HG03469 (cell line): Measurements from ENCODE around the gene ZNF254.
"Not testable (repeated sequence)": the region's sequence is repeated elsewhere in the genome, so short reads cannot be mapped to it uniquely, and the experiment has no call there.

Experiments used
- ATAC-seq: cut with Tn5 transposase; IDR thresholded peaks from one replicate; pipeline ENCODE4 v1.9.1; 2021; ENCODE audit warnings: mild to moderate bottlenecking, moderate library complexity, moderate number of reproducible peaks; ENCODE audit not compliant: unreplicated experiment

Gene ZNF254

DNA sequence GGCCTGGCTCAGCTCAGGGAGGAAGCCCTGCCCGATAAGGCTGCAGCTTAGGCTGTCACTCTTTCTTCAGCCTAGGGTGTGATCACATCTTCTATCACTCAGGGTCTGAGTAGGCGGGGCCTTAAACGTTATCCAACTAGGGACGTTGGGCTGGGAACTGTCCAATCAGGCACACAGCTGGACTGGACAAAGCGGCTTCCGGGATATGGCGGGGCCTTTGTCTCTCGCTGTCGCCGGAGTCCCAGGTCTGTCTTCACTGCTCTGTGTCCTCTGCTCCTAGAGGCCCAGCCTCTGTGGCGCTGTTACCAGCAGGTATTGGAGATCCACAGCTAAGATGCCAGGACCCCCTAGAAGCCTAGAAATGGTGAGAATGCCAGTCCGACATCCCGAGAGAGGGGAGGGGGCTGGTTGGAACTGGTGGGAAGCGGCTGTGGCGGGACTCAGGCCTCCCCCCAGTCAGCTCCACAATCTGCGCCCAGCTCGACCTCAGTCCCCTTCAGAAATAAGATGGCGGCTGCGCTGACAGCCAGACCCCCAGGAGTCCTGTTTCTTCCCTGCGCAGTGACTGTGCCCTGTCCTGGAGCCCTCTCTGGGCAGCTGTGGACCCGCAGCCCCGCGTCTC lies at the start of gene ZNF254:
TSS of gene ZNF254 (plus strand) at position 214 of the 622 bp plus-strand sequence. CDS start at position 335, 121 bp downstream.
- ATAC-seq, result peak; percentile 99

- ATAC-seq, result no peak
These were observed 46.4 kb upstream of the ZNF254 start for GRCh38 chr19:24040621-24041020.

DNA sequence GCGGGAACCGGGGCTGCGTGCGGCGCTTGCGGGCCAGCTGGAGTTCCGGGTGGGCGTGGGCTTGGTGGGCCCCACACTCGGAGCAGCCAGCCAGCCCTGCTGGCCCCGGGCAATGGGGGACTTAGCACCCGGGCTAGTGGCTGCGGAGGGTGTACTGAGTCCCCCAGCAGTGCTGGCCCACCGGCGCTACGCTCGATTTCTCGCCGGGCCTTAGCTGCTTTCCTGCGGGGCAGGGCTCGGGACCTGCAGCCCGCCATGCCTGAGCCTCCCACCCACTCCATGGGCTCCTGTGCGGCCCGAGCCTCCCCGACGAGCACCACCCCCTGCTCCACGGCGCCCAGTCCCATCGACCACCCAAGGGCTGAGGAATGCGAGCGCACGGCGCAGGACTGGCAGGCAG lies 45.7 kb upstream of the ZNF254 start:
- not testable (repeated sequence) for ATAC-seq

DNA sequence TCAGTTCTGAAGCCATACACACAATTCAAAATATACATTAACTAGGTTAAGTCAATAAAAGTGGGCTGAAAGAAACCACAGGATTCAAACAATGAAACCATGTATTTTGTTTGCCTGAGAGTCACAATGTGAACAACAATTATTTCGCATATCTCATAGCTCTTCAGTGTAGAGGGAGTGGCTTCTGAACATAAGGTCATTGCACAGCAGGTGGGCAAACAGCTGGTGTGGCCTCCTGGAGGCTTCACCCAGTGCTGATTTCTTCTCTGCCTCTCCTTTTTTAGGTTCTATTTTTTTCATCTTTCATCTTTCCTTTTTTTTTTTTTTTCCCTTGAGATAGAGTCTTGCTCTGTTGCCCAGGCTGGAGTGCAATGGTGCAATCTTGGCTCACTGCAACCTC lies 40.4 kb upstream of the ZNF254 start:
- no peak for ATAC-seq

GRCh38 chr19:24048261-24048660 lies 38.7 kb upstream of the ZNF254 start:
- ATAC-seq, result no peak

DNA sequence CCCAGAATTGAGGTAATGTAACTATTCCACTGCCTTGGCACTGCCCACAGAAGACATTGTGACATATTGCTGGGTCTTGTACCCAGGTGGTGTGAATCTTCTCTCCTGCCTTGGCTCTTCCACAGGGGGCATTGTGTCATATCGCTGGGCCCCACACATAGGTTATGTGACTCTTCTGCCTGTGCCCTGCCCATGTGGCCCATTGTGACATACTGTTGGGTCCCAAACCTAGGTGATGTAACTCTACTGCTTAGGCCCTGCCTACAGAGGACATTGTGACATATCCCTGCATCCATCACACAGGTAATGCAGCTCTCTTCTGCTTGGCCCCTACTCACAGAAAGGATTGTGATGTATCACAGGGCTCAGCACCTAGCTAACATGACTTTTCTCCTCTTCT lies 37.5 kb upstream of the ZNF254 start:
- no peak for ATAC-seq

GRCh38 chr19:24051516-24051915 lies 35.5 kb upstream of the ZNF254 start:
- ATAC-seq, result no peak

GRCh38 chr19:24052811-24053210 lies 34.2 kb upstream of the ZNF254 start:
- ATAC-seq, result no peak

GRCh38 chr19:24053601-24054000 lies 33.4 kb upstream of the ZNF254 start:
- no peak for ATAC-seq

- ATAC-seq, result no peak
These were observed 32.7 kb upstream of the ZNF254 start for GRCh38 chr19:24054044-24054935.

DNA sequence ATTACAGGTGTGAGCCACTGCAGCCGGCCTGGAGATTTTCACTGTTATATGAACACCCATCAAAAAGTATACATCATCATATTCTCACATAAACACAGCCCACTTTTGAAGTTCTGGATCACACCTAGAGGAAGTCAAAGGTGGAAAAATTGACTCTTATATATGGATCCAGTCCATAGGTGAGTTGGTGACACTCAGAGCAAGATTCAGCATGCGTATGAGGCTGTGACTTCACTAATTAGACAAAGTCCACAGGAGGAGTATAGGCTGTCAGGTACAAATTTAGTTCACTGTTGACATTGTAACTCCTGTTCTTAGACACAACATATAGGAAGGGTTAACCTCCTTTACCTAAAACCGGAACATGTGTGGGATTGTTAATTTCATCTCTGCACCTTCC lies 31.4 kb upstream of the ZNF254 start:
- no peak for ATAC-seq

- no peak for ATAC-seq
These were observed 29.8 kb upstream of the ZNF254 start for GRCh38 chr19:24057144-24057543.

GRCh38 chr19:24059563-24060295 lies 27.3 kb upstream of the ZNF254 start:
- ATAC-seq, result no peak

GRCh38 chr19:24060687-24061356 lies 26.2 kb upstream of the ZNF254 start:
- ATAC-seq, result no peak

DNA sequence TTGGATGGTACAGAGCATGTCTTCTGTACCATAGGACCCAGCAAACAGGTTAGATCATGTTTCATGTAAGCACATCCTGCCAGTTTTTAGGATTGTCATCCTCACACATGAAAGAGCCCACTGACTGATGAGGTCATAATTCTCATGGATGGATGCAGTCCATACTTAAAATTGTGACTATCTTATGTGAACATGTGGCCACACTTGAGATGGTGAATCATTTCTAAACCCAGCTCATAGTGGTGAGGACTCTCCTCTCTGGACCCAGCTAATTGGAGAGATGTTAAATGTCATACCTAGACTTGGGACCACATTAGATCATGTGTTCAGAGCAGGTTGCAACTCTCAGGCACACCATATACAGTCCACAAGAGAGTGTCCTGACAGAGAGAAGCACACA lies 24.8 kb upstream of the ZNF254 start:
- ATAC-seq, result no peak

DNA sequence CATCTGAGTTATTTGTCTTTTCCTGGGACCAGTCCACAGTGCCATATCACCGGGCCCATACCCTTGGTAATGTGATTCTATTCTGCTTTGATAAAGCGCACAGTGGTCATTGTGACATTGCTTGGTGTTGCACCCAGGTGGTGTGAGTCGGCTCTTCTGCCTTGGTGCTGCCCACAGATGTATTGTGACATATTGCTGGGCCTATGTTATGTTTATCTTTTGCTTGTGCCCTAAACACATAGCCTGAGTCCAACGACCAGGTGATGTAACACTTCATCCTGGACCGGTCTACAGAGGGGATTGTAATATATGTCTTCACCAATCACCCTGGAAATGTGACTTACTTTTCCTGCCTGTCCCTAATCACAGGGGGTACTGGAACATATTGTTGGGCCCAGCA lies 23.7 kb upstream of the ZNF254 start:
- no peak for ATAC-seq

DNA sequence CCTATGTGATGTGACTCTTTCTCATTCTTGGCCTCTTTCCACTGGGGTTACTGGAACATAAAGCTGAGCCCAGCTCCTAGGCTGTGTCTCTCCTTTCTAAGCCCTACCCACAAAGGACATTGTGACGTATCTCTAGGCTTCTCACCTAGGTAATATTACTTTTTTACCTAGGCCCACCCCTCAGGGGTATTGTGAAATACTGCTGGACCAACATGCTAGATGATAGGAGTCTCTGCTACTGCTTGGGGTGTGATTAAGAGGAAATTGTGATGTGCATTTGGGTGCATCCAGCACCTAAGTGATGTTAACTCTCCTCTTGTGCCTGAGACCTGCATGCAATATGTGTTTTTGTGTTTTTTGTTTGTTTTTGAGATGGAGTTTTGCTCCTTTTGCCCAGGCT lies 22.8 kb upstream of the ZNF254 start:
- ATAC-seq, result no peak

- ATAC-seq, result no peak
These were observed 21.7 kb upstream of the ZNF254 start for GRCh38 chr19:24065243-24065642.

DNA sequence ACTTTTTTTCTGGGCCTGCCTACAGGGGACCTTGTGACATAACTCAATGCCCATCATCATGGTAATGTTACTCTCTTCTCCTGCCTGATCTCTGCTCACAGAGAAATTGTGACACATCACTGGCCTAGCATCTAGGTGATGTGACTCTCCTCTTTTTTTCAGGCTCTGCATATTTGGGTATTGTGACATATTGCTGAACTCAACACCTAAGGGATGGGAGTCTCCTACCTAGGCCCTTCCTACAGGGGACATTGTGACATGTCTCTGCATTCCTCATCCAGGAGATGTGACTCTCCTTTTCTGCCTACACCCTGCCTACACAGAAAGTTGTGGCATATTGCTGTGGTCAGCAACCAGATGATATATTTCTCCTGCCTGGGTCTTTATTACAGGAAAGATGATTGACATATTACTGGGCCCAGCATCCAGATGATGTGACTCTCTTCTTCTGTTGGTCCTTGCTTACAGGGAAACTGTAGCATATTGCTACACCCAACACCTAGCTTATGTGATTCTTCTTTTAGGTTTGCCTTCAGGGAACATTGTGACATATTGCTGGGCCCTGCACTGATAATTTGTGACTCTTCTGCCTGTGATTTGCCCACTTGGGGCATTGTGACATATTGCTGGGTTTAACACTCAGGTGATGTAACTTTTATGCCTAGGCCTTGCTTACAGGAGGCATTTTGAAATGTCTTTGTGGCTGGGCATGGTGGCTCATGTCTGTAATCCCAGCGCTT lies 21.0 kb upstream of the ZNF254 start:
- no peak for ATAC-seq

DNA sequence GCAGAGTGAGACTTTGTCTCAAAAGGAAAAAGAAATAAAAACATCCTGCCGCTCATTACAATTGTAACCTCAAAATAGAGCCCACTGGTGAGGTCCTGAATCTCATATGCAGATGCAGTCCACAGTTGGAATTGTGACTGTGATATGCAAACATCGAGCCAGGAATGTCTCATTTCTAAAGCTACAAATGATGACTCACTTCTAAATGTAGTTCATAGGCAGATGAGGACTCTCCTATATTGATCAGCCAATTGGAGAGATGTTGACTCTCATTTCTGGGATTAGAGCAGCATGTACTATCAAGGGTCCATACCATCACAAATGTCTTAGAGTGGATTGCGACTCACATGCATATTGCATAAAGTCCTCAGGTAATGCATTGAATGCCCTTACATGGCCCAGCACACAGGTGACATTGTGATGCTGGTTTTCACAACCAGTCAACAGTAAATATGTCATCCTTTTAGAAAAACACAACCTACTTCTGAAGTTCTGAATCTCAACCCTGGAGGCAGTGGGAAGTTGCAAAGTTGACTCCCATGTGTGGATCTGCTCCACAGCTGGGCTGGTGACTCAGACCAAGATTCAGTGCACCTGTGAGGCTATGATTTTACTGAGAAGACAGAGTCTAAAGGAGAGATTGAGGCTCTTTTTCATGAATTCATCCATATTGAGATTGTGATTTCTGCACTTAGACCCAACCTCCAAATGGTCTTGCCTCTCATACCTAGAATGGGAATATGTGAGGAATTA lies 16.9 kb upstream of the ZNF254 start:
- no peak for ATAC-seq
